HepG2 (cell line): Measurements from ENCODE around the gene TRIM69. TPM values are rescaled to one million over a fixed set of nuclear protein-coding genes. Genes with fewer than 3 reads are reported as not detected.

Source experiments
- ATAC-seq: fragments of 200-7000 bp; cut with Tn5 transposase; 3 replicates; pipeline ENCODE4 v1.9.1; 2020; ENCODE audit warnings: mild to moderate bottlenecking, moderate library complexity
- BruUV-seq: library from RNA; stranded (reverse); fragments of 400-500 nt; replicated peaks from 2 replicates; lab custom pipeline; 2021; lab: Mats Ljungman, UMichigan
- CTCF ChIA-PET: fragments of 300-600 bp; formaldehyde crosslinking; extraction: SDS; loops from one replicate; lab custom pipeline; 2021; ENCODE audit warnings: low total read pairs, inconsistent platforms, low intra/inter-chr PET ratio; lab: Yijun Ruan, JAX
- POLR2A ChIA-PET: fragments of 350-600 bp; sonication (Branson Sonifier 250); formaldehyde crosslinking; loops from one replicate; lab custom pipeline; 2020; ENCODE audit warnings: antibody characterized with exemption, inconsistent platforms; lab: Yijun Ruan, JAX
- DNase-seq: peaks from one replicate; pipeline ENCODE4 v3.0.0-alpha.2; 2015; ENCODE audit warnings: low spot score
- FAIRE-seq: peaks from 3 replicates; lab custom pipeline; 2011; peaks lifted over from hg19 to GRCh38; lab: Jason Lieb, UNC
- H2AFZ ChIP-seq: one replicate; pipeline ENCODE4 v1.6.1; 2011; ENCODE audit warnings: low read length, inconsistent platforms
- H3K27ac ChIP-seq: fragments of 300-600 bp; 3 replicates; pipeline ENCODE4 v1.8.0; 2011; ENCODE audit warnings: mixed run types, mild to moderate bottlenecking, mixed read lengths, low read length, inconsistent platforms; ENCODE audit not compliant: insufficient read depth; ENCODE audit errors: extremely low read length
- H3K27me3 ChIP-seq, 2 experiments: fragments of 200-600 bp in 1 of 2; 2 replicates in 1 of 2; 3 replicates in 1 of 2; pipeline versions ENCODE4 v1.6.0 to v1.8.0; 2011; ENCODE audit warnings: low read length in 2 of 2, mild to moderate bottlenecking in 2 of 2, moderate library complexity in 2 of 2, inconsistent platforms in 1 of 2; ENCODE audit not compliant: insufficient read depth in 2 of 2, control insufficient read depth in 1 of 2
- H3K36me3 ChIP-seq, 2 experiments: fragments of 200-600 bp in 1 of 2; replicated peaks in 1 of 2; 2 replicates in 1 of 2; 3 replicates in 1 of 2; pipeline versions ENCODE4 v1.5.1 to v1.8.0; 2011; ENCODE audit warnings: low read length in 2 of 2, inconsistent platforms in 1 of 2; ENCODE audit not compliant: insufficient read depth in 2 of 2, control insufficient read depth in 1 of 2
- H3K4me1 ChIP-seq: 2 replicates; pipeline ENCODE4 v1.5.1; 2012; ENCODE audit warnings: low read length, inconsistent platforms; ENCODE audit not compliant: insufficient read depth
- H3K4me2 ChIP-seq: 2 replicates; pipeline ENCODE4 v1.6.0; 2011; ENCODE audit warnings: low read depth, low read length, inconsistent platforms
- H3K4me3 ChIP-seq, 3 experiments: fragments of 200-600 bp in 1 of 3; sonication (generic), shearing (Covaris generic) in 1 of 3; replicated peaks in 1 of 3; 2 replicates each; pipeline ENCODE4 v1.5.1; 2011 to 2016; ENCODE audit warnings: low read length in 3 of 3, inconsistent platforms in 2 of 3, low read depth in 2 of 3, mild to moderate bottlenecking in 2 of 3, control low read depth in 1 of 3, mixed read lengths in 1 of 3; ENCODE audit not compliant: insufficient read depth in 1 of 3
- H3K79me2 ChIP-seq: one replicate; pipeline ENCODE4 v1.6.1; 2011; ENCODE audit warnings: low read length, inconsistent platforms; ENCODE audit not compliant: insufficient read depth
- H3K9ac ChIP-seq: 2 replicates; pipeline ENCODE4 v1.6.0; 2011; ENCODE audit warnings: mild to moderate bottlenecking, low read depth, low read length, inconsistent platforms; ENCODE audit not compliant: insufficient read depth
- H3K9me3 ChIP-seq: 2 replicates; pipeline ENCODE4 v1.5.1; 2012; ENCODE audit warnings: mild to moderate bottlenecking, low read length
- H4K20me1 ChIP-seq: 2 replicates; pipeline ENCODE4 v1.6.0; 2011; ENCODE audit warnings: inconsistent platforms, mild to moderate bottlenecking, low read length, moderate library complexity; ENCODE audit not compliant: insufficient read depth
- CBFB ChIP-seq: sonication (generic); formaldehyde crosslinking; IDR thresholded peaks from 2 replicates; pipeline ENCODE4 v1.4.0; 2020; ENCODE audit warnings: missing genetic modification reagents
- ETV6 ChIP-seq: sonication (generic); formaldehyde crosslinking; conservative IDR thresholded peaks from 2 replicates; pipeline ENCODE4 v1.4.0; 2020; ENCODE audit warnings: missing genetic modification reagents
- HHEX ChIP-seq: IDR thresholded peaks from 2 replicates; pipeline ENCODE4 v1.6.1; 2016; ENCODE audit warnings: control low read depth
- PAWR ChIP-seq: sonication (generic); formaldehyde crosslinking; IDR thresholded peaks from 2 replicates; pipeline ENCODE4 v1.4.0; 2020; ENCODE audit warnings: missing genetic modification reagents, mild to moderate bottlenecking, borderline replicate concordance
- POLR2AphosphoS2 ChIP-seq: IDR thresholded peaks from 2 replicates; pipeline ENCODE4 v1.6.1; 2011; ENCODE audit warnings: low read depth, low read length, improper control_type of control experiment
- RERE ChIP-seq: IDR thresholded peaks from 2 replicates; pipeline ENCODE4 v1.6.1; 2016; ENCODE audit warnings: low read depth, missing genetic modification reagents, missing compliant biosample characterization
- SMAD1 ChIP-seq: sonication (generic); formaldehyde crosslinking; IDR thresholded peaks from 2 replicates; pipeline ENCODE4 v1.4.0; 2020; ENCODE audit warnings: missing genetic modification reagents, low read depth, mild to moderate bottlenecking, borderline replicate concordance
- SMARCC2 ChIP-seq: fragments of 450-650 bp; IDR thresholded peaks from 2 replicates; pipeline ENCODE4 v1.6.1; 2017; ENCODE audit warnings: antibody characterized with exemption, mild to moderate bottlenecking
- SNRNP70 ChIP-seq: fragments of 200-400 bp; formaldehyde crosslinking; IDR thresholded peaks from 2 replicates; pipeline ENCODE4 v1.6.1; 2017; ENCODE audit warnings: mild to moderate bottlenecking, low read depth, low read length, moderate library complexity
- ZNF264 ChIP-seq: sonication (generic); formaldehyde crosslinking; IDR thresholded peaks from 2 replicates; pipeline ENCODE4 v1.4.0; 2020; ENCODE audit warnings: missing genetic modification reagents
- ZNF501 ChIP-seq: sonication (generic); formaldehyde crosslinking; IDR thresholded peaks from 2 replicates; pipeline ENCODE4 v1.5.1; 2020; ENCODE audit warnings: mild to moderate bottlenecking, moderate library complexity, missing genetic modification reagents
- ZSCAN9 ChIP-seq: IDR thresholded peaks from 2 replicates; pipeline ENCODE4 v1.6.1; 2016; ENCODE audit warnings: borderline replicate concordance
- WGBS: methylation state at CpG from one replicate; pipeline ENCODE4 v1.1.6; 2017; ENCODE audit warnings: low lambda C conversion rate; 5-methylcytosine and 5-hydroxymethylcytosine counted together
- in situ Hi-C: cut with HindIII; loops from 2 replicates; pipeline ENCODE4 v1.10.0; 2017; ENCODE audit warnings: low pct_unique_long_range_greater_than_20kb; ENCODE audit not compliant: extremely low pct_ligation_motif_present
- intact Hi-C: fragments of 100-400 bp; cut with micrococcal nuclease; formaldehyde crosslinking; loops from one replicate; pipeline ENCODE4 v1.10.0; 2022; ENCODE audit not compliant: unreplicated experiment
- polyA plus RNA-seq, 8 experiments: library from polyadenylated mRNA; depleted of rRNA in 3 of 8; stranded (reverse) in 7 of 8; unstranded in 1 of 8; fragments of >200 nt; fragmentation: Illumina TruSeq in 4 of 8; extraction: Trizol in 4 of 8; gene quantifications; 2 replicates each; pipeline versions ENCODE4 v1.2.1 to v1.2.3, GENCODE V29; 2011 to 2016; ENCODE audit warnings: low read depth in 4 of 8, missing spikeins in 1 of 8, mixed read lengths in 1 of 8; ENCODE audit not compliant: insufficient read depth in 1 of 8
- total RNA-seq, 5 experiments: library from RNA; depleted of rRNA; stranded (reverse); fragments of >200 nt; fragmentation: Illumina TruSeq; extraction: Trizol; gene quantifications; 2 replicates each; pipeline ENCODE4 v1.2.3, GENCODE V29; 2016; ENCODE audit warnings: low read depth in 1 of 5
- TF ChIP-seq, protein P1 (sequence below): sonication (generic); formaldehyde crosslinking; conservative IDR thresholded peaks from 2 replicates; pipeline ENCODE4 v1.4.0; 2020; ENCODE audit warnings: mild to moderate bottlenecking, missing genetic modification reagents, moderate library complexity
- TF ChIP-seq, protein P2 (sequence below): IDR thresholded peaks from 2 replicates; pipeline ENCODE4 v1.6.1; 2016; ENCODE audit warnings: mild to moderate bottlenecking, missing biosample characterization, missing genetic modification reagents
- TF ChIP-seq, protein P3 (sequence below): sonication (generic); formaldehyde crosslinking; IDR thresholded peaks from 2 replicates; pipeline ENCODE4 v1.4.0; 2020; ENCODE audit warnings: mild to moderate bottlenecking, missing genetic modification reagents

The TRIM69 gene
- total and polyA plus RNA-seq, 2 of the 13 experiments (the other 11 are each of a cell fraction or from before 2014, with no cell fraction given): 2.6 to 3.2 TPM

- TF ChIP-seq, protein P1, sequence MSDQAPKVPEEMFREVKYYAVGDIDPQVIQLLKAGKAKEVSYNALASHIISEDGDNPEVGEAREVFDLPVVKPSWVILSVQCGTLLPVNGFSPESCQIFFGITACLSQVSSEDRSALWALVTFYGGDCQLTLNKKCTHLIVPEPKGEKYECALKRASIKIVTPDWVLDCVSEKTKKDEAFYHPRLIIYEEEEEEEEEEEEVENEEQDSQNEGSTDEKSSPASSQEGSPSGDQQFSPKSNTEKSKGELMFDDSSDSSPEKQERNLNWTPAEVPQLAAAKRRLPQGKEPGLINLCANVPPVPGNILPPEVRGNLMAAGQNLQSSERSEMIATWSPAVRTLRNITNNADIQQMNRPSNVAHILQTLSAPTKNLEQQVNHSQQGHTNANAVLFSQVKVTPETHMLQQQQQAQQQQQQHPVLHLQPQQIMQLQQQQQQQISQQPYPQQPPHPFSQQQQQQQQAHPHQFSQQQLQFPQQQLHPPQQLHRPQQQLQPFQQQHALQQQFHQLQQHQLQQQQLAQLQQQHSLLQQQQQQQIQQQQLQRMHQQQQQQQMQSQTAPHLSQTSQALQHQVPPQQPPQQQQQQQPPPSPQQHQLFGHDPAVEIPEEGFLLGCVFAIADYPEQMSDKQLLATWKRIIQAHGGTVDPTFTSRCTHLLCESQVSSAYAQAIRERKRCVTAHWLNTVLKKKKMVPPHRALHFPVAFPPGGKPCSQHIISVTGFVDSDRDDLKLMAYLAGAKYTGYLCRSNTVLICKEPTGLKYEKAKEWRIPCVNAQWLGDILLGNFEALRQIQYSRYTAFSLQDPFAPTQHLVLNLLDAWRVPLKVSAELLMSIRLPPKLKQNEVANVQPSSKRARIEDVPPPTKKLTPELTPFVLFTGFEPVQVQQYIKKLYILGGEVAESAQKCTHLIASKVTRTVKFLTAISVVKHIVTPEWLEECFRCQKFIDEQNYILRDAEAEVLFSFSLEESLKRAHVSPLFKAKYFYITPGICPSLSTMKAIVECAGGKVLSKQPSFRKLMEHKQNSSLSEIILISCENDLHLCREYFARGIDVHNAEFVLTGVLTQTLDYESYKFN (CRISPR knock-in tag): no peak
- TF ChIP-seq POLR2AphosphoS2 (no peak), SMARCC2 (no peak), HHEX (CRISPR knock-in tag) (no peak), ETV6 (CRISPR knock-in tag) (no peak), CBFB (CRISPR knock-in tag) (no peak), ZNF264 (CRISPR knock-in tag) (no peak)
- TF ChIP-seq, protein P2, sequence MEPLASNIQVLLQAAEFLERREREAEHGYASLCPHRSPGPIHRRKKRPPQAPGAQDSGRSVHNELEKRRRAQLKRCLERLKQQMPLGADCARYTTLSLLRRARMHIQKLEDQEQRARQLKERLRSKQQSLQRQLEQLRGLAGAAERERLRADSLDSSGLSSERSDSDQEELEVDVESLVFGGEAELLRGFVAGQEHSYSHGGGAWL (CRISPR knock-in tag): no peak
Observed at GRCh38 chr15:44779761-44780160, 43.4 kb downstream of the TRIM69 start (continued).

- H3K4me2 ChIP-seq: no peak overlapping the region
- no peaks in the 10 kb centered on the region for H3K27me3 ChIP-seq
- peaks cover 17% of the 10 kb centered on the region; the same call in 1 of the 2 replicates for H3K4me1 ChIP-seq
- in situ Hi-C loops (no loop called here), intact Hi-C loops (no loop called here)
- 38% methylated on average over 2 of the region's 2 CpGs for WGBS
- BruUV-seq: no TSS peak
- H4K20me1 ChIP-seq: no peaks in the 10 kb centered on the region
- H3K79me2 ChIP-seq: no peaks in the 10 kb centered on the region
- no peak overlapping the region for H3K4me3 ChIP-seq
- no peak for ATAC-seq
- ChIA-PET POLR2A (no interaction called here), CTCF (no interaction called here)
- no peaks in the 10 kb centered on the region for H3K36me3 ChIP-seq
- FAIRE-seq: no peak
- H3K27ac ChIP-seq: no peak overlapping the region
- no peak for DNase-seq
- no peak overlapping the region for H2AFZ ChIP-seq
- no peaks in the 10 kb centered on the region for H3K9me3 ChIP-seq
- H3K9ac ChIP-seq: no peak overlapping the region
- TF ChIP-seq PAWR (no peak), ZNF501 (no peak), ZSCAN9 (CRISPR knock-in tag) (no peak), RERE (CRISPR knock-in tag) (no peak), SMAD1 (no peak), SNRNP70 (no peak)
- TF ChIP-seq, protein P3, sequence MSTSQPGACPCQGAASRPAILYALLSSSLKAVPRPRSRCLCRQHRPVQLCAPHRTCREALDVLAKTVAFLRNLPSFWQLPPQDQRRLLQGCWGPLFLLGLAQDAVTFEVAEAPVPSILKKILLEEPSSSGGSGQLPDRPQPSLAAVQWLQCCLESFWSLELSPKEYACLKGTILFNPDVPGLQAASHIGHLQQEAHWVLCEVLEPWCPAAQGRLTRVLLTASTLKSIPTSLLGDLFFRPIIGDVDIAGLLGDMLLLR: no peak
Observed at GRCh38 chr15:44780608-44781007, 44.3 kb downstream of the TRIM69 start.
